HepG2 (cell line): Measurements from ENCODE around the gene SH3GL1. TPM values are rescaled to one million over a fixed set of nuclear protein-coding genes. Genes with fewer than 3 reads are reported as not detected.
A peak's percentile ranks its signal among the peaks of the same experiment; 100 is the strongest.

Source experiments
- CREB3 ChIP-seq: sonication (generic); formaldehyde crosslinking; IDR thresholded peaks from 2 replicates; pipeline ENCODE4 v1.5.0; 2020; ENCODE audit warnings: missing genetic modification reagents
- ETV6 ChIP-seq: sonication (generic); formaldehyde crosslinking; conservative IDR thresholded peaks from 2 replicates; pipeline ENCODE4 v1.4.0; 2020; ENCODE audit warnings: missing genetic modification reagents
- GATA4 ChIP-seq: sonication (generic); IDR thresholded peaks from 2 replicates; pipeline ENCODE4 v1.6.1; 2016; ENCODE audit warnings: antibody characterized with exemption, low read depth, borderline replicate concordance
- HDAC1 ChIP-seq: sonication (generic); formaldehyde crosslinking; IDR thresholded peaks from 2 replicates; pipeline ENCODE4 v1.5.1; 2020; ENCODE audit warnings: mild to moderate bottlenecking, missing genetic modification reagents
- HDAC2 ChIP-seq: sonication (generic); formaldehyde crosslinking; IDR thresholded peaks from 2 replicates; pipeline ENCODE4 v1.4.0; 2020; ENCODE audit warnings: missing genetic modification reagents
- HMG20A ChIP-seq: IDR thresholded peaks from 2 replicates; pipeline ENCODE4 v1.6.1; 2016; ENCODE audit warnings: borderline replicate concordance
- IKZF5 ChIP-seq: IDR thresholded peaks from 2 replicates; pipeline ENCODE4 v1.6.1; 2018; ENCODE audit warnings: missing genetic modification reagents, mild to moderate bottlenecking, missing compliant biosample characterization
- IRF1 ChIP-seq: sonication (generic); formaldehyde crosslinking; IDR thresholded peaks from 2 replicates; pipeline ENCODE4 v1.4.0; 2020; ENCODE audit warnings: low read depth, mild to moderate bottlenecking, missing genetic modification reagents
- KDM5A ChIP-seq: fragments of 200-600 bp; sonication (generic); IDR thresholded peaks from 2 replicates; pipeline ENCODE4 v1.7.0; 2018; ENCODE audit warnings: antibody characterized with exemption, mild to moderate bottlenecking, low read length, borderline replicate concordance
- LBX2 ChIP-seq: sonication (generic); formaldehyde crosslinking; IDR thresholded peaks from 2 replicates; pipeline ENCODE4 v1.5.0; 2020; ENCODE audit warnings: missing genetic modification reagents, mild to moderate bottlenecking, borderline replicate concordance
- LCORL ChIP-seq, 2 experiments: fragments of 450-650 bp in 1 of 2; sonication (generic) in 1 of 2; formaldehyde crosslinking in 1 of 2; IDR thresholded peaks; 2 replicates each; pipeline versions ENCODE4 v1.5.0 to v1.6.1; 2017 to 2020; ENCODE audit warnings: antibody characterized with exemption in 1 of 2, missing genetic modification reagents in 1 of 2
- MAZ ChIP-seq, 2 experiments: sonication (generic) in 1 of 2; formaldehyde crosslinking in 1 of 2; IDR thresholded peaks; 2 replicates each; pipeline versions ENCODE4 v1.5.0 to v1.6.1; 2012 to 2020; ENCODE audit warnings: low read depth in 2 of 2, mild to moderate bottlenecking in 2 of 2, borderline replicate concordance in 1 of 2, improper control_type of control experiment in 1 of 2, low read length in 1 of 2, missing genetic modification reagents in 1 of 2, moderate library complexity in 1 of 2
- NAIF1 ChIP-seq: sonication (generic); formaldehyde crosslinking; IDR thresholded peaks from 2 replicates; pipeline ENCODE4 v1.5.0; 2020; ENCODE audit warnings: mild to moderate bottlenecking, missing genetic modification reagents, borderline replicate concordance
- NFE2 ChIP-seq: sonication (generic); formaldehyde crosslinking; IDR thresholded peaks from 2 replicates; pipeline ENCODE4 v1.4.0; 2020; ENCODE audit warnings: missing genetic modification reagents
- NR2F1 ChIP-seq, 2 experiments: fragments of 450-650 bp in 1 of 2; formaldehyde crosslinking in 1 of 2; IDR thresholded peaks; 2 replicates each; pipeline versions ENCODE4 v1.5.0 to v1.6.1; 2016 to 2020; ENCODE audit warnings: mild to moderate bottlenecking in 1 of 2, missing compliant biosample characterization in 1 of 2, missing genetic modification reagents in 1 of 2, moderate library complexity in 1 of 2
- SIN3B ChIP-seq: fragments of 150-350 bp; IDR thresholded peaks from 2 replicates; pipeline ENCODE4 v1.6.1; 2014; ENCODE audit warnings: low read length
- SMARCC2 ChIP-seq: fragments of 450-650 bp; IDR thresholded peaks from 2 replicates; pipeline ENCODE4 v1.6.1; 2017; ENCODE audit warnings: antibody characterized with exemption, mild to moderate bottlenecking
- SP4 ChIP-seq: sonication (generic); formaldehyde crosslinking; IDR thresholded peaks from 2 replicates; pipeline ENCODE4 v1.8.1; 2023; ENCODE audit warnings: mild to moderate bottlenecking, missing genetic modification reagents
- SSRP1 ChIP-seq: IDR thresholded peaks from 2 replicates; pipeline ENCODE4 v1.6.1; 2016; ENCODE audit warnings: control low read depth
- STAG1 ChIP-seq: sonication (generic); formaldehyde crosslinking; IDR thresholded peaks from 2 replicates; pipeline ENCODE4 v1.4.0; 2020; ENCODE audit warnings: missing genetic modification reagents
- ZBTB26 ChIP-seq: IDR thresholded peaks from 2 replicates; pipeline ENCODE4 v1.6.1; 2016; ENCODE audit warnings: missing compliant biosample characterization, missing genetic modification reagents, borderline replicate concordance
- ZMYM4 ChIP-seq: sonication (generic); formaldehyde crosslinking; IDR thresholded peaks from 2 replicates; pipeline ENCODE4 v1.8.1; 2023; ENCODE audit warnings: mild to moderate bottlenecking, missing genetic modification reagents
- ZNF138 ChIP-seq: sonication (generic); formaldehyde crosslinking; IDR thresholded peaks from 2 replicates; pipeline ENCODE4 v1.5.0; 2020; ENCODE audit warnings: mild to moderate bottlenecking, low read depth, missing genetic modification reagents
- ZNF850 ChIP-seq: sonication (generic); formaldehyde crosslinking; conservative IDR thresholded peaks from 2 replicates; pipeline ENCODE4 v1.9.0; 2021; ENCODE audit warnings: mild to moderate bottlenecking, missing genetic modification reagents
- ZNF891 ChIP-seq: sonication (generic); formaldehyde crosslinking; IDR thresholded peaks from 2 replicates; pipeline ENCODE4 v1.5.0; 2020; ENCODE audit warnings: mild to moderate bottlenecking, missing genetic modification reagents
- ZSCAN22 ChIP-seq: sonication (generic); formaldehyde crosslinking; IDR thresholded peaks from 2 replicates; pipeline ENCODE4 v1.4.0; 2020; ENCODE audit warnings: mild to moderate bottlenecking, missing genetic modification reagents
- polyA plus RNA-seq, 8 experiments: library from polyadenylated mRNA; depleted of rRNA in 3 of 8; stranded (reverse) in 7 of 8; unstranded in 1 of 8; fragments of >200 nt; fragmentation: Illumina TruSeq in 4 of 8; extraction: Trizol in 4 of 8; gene quantifications; 2 replicates each; pipeline versions ENCODE4 v1.2.1 to v1.2.3, GENCODE V29; 2011 to 2016; ENCODE audit warnings: low read depth in 4 of 8, missing spikeins in 1 of 8, mixed read lengths in 1 of 8; ENCODE audit not compliant: insufficient read depth in 1 of 8
- total RNA-seq, 5 experiments: library from RNA; depleted of rRNA; stranded (reverse); fragments of >200 nt; fragmentation: Illumina TruSeq; extraction: Trizol; gene quantifications; 2 replicates each; pipeline ENCODE4 v1.2.3, GENCODE V29; 2016; ENCODE audit warnings: low read depth in 1 of 5

The SH3GL1 gene
- total and polyA plus RNA-seq, 2 of the 13 experiments (the other 11 are each of a cell fraction or from before 2014, with no cell fraction given) = 33.0 to 45.1 TPM

GRCh38 chr19:4402171-4403004 lies 2.0 kb upstream of the SH3GL1 start, which contains the start of gene CHAF1A (continued):
- TF ChIP-seq ZBTB26 (CRISPR knock-in tag) (no peak), MAZ (IDR thresholded peaks at IDR 0.05; ENCODE audit: borderline replicate concordance, low read depth, low read length) (peak; percentile 75; the same call in 1 of the 2 replicates), MAZ (CRISPR knock-in tag; IDR thresholded peaks at IDR 0.05; ENCODE audit: low read depth) (peak; percentile 74; the same call in 1 of the 2 replicates), ETV6 (no peak), LBX2 (CRISPR knock-in tag) (no peak), SP4 (CRISPR knock-in tag) (peak; percentile 65; the same call in 1 of the 2 replicates), HDAC1 (CRISPR knock-in tag) (peak; percentile 84), LCORL (IDR thresholded peaks at IDR 0.05) (no peak), LCORL (CRISPR knock-in tag; IDR thresholded peaks at IDR 0.05) (no peak), KDM5A (peak; percentile 45; the same call in 1 of the 2 replicates), NAIF1 (CRISPR knock-in tag) (no peak), IRF1 (CRISPR knock-in tag) (no peak), CREB3 (no peak), ZMYM4 (CRISPR knock-in tag) (peak; percentile 91), STAG1 (CRISPR knock-in tag) (no peak), ZNF138 (no peak), ZNF891 (no peak), IKZF5 (CRISPR knock-in tag) (0 out of 2 replicates have a peak, but pooled peaks have one; percentile 35), NFE2 (no peak), HMG20A (CRISPR knock-in tag) (no peak), SIN3B (peak; percentile 92), HDAC2 (CRISPR knock-in tag) (peak; percentile 14; the same call in 1 of the 2 replicates), SSRP1 (CRISPR knock-in tag) (no peak), NR2F1 (CRISPR knock-in tag; IDR thresholded peaks at IDR 0.05) (peak; percentile 87 to 91), GATA4 (no peak), ZSCAN22 (CRISPR knock-in tag) (no peak), SMARCC2 (0 out of 2 replicates have a peak, but pooled peaks have one; percentile 30), ZNF850 (CRISPR knock-in tag) (no peak)
